Measurements from ENCODE around the gene SLC9A9. TPM values are rescaled to one million over a fixed set of nuclear protein-coding genes. Genes with fewer than 3 reads are reported as not detected.

SLC9A9 gene
- total RNA-seq, 1 experiment from 2014 or later, result 1.5 TPM

GRCh38 chr3:143362115-143362991, 485.9 kb downstream of the SLC9A9 start:
- DNase-seq (ENCODE audit: low read depth), result no peak

GRCh38 chr3:143361589-143361988, 486.7 kb downstream of the SLC9A9 start:
- no peak for DNase-seq (ENCODE audit: low read depth)

GRCh38 chr3:143360244-143360643, 488.0 kb downstream of the SLC9A9 start:
- DNase-seq (ENCODE audit: low read depth), result no peak

- no peak for DNase-seq (ENCODE audit: low read depth)
These were observed 489.3 kb downstream of the SLC9A9 start for GRCh38 chr3:143358793-143359491.

GRCh38 chr3:143358155-143358792, 490.0 kb downstream of the SLC9A9 start:
- no peak for DNase-seq (ENCODE audit: low read depth)

- DNase-seq (ENCODE audit: low read depth), result no peak
These were observed 490.6 kb downstream of the SLC9A9 start for GRCh38 chr3:143357700-143358099.

GRCh38 chr3:143356839-143357238, 491.4 kb downstream of the SLC9A9 start:
- no peak for DNase-seq (ENCODE audit: low read depth)

- DNase-seq (ENCODE audit: low read depth), result no peak
These were observed 493.9 kb downstream of the SLC9A9 start for GRCh38 chr3:143354342-143354741.

- DNase-seq (ENCODE audit: low read depth), result no peak
These were observed 495.3 kb downstream of the SLC9A9 start for GRCh38 chr3:143352850-143353550.

GRCh38 chr3:143351895-143352608, 496.2 kb downstream of the SLC9A9 start:
- no peak for DNase-seq (ENCODE audit: low read depth)

GRCh38 chr3:143351354-143351753, 496.9 kb downstream of the SLC9A9 start:
- no peak for DNase-seq (ENCODE audit: low read depth)

- no peak for DNase-seq (ENCODE audit: low read depth)
These were observed 498.8 kb downstream of the SLC9A9 start for GRCh38 chr3:143349455-143349854.

- DNase-seq (ENCODE audit: low read depth), result peak; percentile 31
These were observed 499.6 kb downstream of the SLC9A9 start for GRCh38 chr3:143348486-143349327.

GRCh38 chr3:143344516-143345165, 503.6 kb downstream of the SLC9A9 start:
- no peak for DNase-seq (ENCODE audit: low read depth)

- DNase-seq (ENCODE audit: low read depth), result no peak
These were observed 504.3 kb downstream of the SLC9A9 start for GRCh38 chr3:143343944-143344343.

- DNase-seq (ENCODE audit: low read depth), result no peak
These were observed 505.2 kb downstream of the SLC9A9 start for GRCh38 chr3:143343031-143343430.

GRCh38 chr3:143339451-143339850, 508.8 kb downstream of the SLC9A9 start:
- no peak for DNase-seq (ENCODE audit: low read depth)

- no peak for DNase-seq (ENCODE audit: low read depth)
These were observed 510.9 kb downstream of the SLC9A9 start for GRCh38 chr3:143337387-143337786.

- peak; percentile 61 for DNase-seq (ENCODE audit: low read depth)
These were observed 514.0 kb downstream of the SLC9A9 start for GRCh38 chr3:143334231-143334630.
